ENCODE results near the gene EPAS1. TPM values are rescaled to one million over a fixed set of nuclear protein-coding genes. Genes with fewer than 3 reads are reported as not detected.
A peak's percentile ranks its signal among the peaks of the same experiment; 100 is the strongest.

Gene EPAS1
- total and polyA plus RNA-seq, 2 of the 13 experiments (the other 11 are each of a cell fraction or from before 2014, with no cell fraction given): 47.1 to 182 TPM

- TF ChIP-seq TFAP4 (IDR thresholded peaks at IDR 0.05; ENCODE audit: borderline replicate concordance, low read depth): peak; percentile 45; the same call in 1 of the 2 replicates
- peak; percentile 33; the same call in 1 of the 2 replicates for TF ChIP-seq ZNF687 (CRISPR knock-in tag; IDR thresholded peaks at IDR 0.05)
- TF ChIP-seq PHF8 (CRISPR knock-in tag; IDR thresholded peaks at IDR 0.05): no peak
- no peak for TF ChIP-seq PPARG (CRISPR knock-in tag; conservative IDR thresholded peaks at IDR 0.05)
- TF ChIP-seq TEAD3 (CRISPR knock-in tag; optimal IDR thresholded peaks at IDR 0.05; ENCODE audit: borderline replicate concordance): peak; percentile 39
- peak; percentile 99 for TF ChIP-seq SALL1 (CRISPR knock-in tag; IDR thresholded peaks at IDR 0.05)
- TF ChIP-seq CEBPG (CRISPR knock-in tag; IDR thresholded peaks at IDR 0.05): 0 out of 2 replicates have a peak, but pooled peaks have one; percentile 19
- peak; percentile 92 for TF ChIP-seq NR2F6 (IDR thresholded peaks at IDR 0.05)
- peak; percentile 95 for TF ChIP-seq NR2F6 (CRISPR knock-in tag; IDR thresholded peaks at IDR 0.05)
- no peak for TF ChIP-seq MLXIP (CRISPR knock-in tag; IDR thresholded peaks at IDR 0.05; ENCODE audit: borderline replicate concordance)
- peak; percentile 98 for TF ChIP-seq ZBTB3 (CRISPR knock-in tag; IDR thresholded peaks at IDR 0.05; ENCODE audit: borderline replicate concordance, low read depth)
- no peak for TF ChIP-seq MLLT10 (CRISPR knock-in tag; IDR thresholded peaks at IDR 0.05)
- peak; percentile 34; the same call in 1 of the 2 replicates for TF ChIP-seq ZNF772 (CRISPR knock-in tag; IDR thresholded peaks at IDR 0.05)
- TF ChIP-seq SOX13 (IDR thresholded peaks at IDR 0.05): no peak
- peak in 1 of 2 experiments; percentile 78; a peak in 2 of 4 replicates for TF ChIP-seq SOX13 (CRISPR knock-in tag; conservative IDR thresholded peaks at IDR 0.05 in 1 of 2, IDR thresholded peaks at IDR 0.05 in 1 of 2)
- no peak for TF ChIP-seq HNRNPUL1 (IDR thresholded peaks at IDR 0.05; ENCODE audit: low read depth, low read length)
- 0 out of 2 replicates have a peak, but pooled peaks have one; percentile 18 for TF ChIP-seq ZNF605 (CRISPR knock-in tag; IDR thresholded peaks at IDR 0.05)
- TF ChIP-seq GATA4 (IDR thresholded peaks at IDR 0.05; ENCODE audit: borderline replicate concordance, low read depth): peak; percentile 74; the same call in 1 of the 2 replicates
- TF ChIP-seq PATZ1 (CRISPR knock-in tag; IDR thresholded peaks at IDR 0.05): peak; percentile 79
- peak; percentile 99 for TF ChIP-seq MED1 (CRISPR knock-in tag; IDR thresholded peaks at IDR 0.05)
- TF ChIP-seq ZNF382 (CRISPR knock-in tag; IDR thresholded peaks at IDR 0.05; ENCODE audit: borderline replicate concordance): no peak
Measured at GRCh38 chr2:46414701-46415100, 117.5 kb downstream of the EPAS1 start (continued).
